Colonic mucosa (tissue), 4 donors: ENCODE measurements around the gene UBR2. TPM values are rescaled to one million over a fixed set of nuclear protein-coding genes. Genes with fewer than 3 reads are reported as not detected.
"Not testable (repeated sequence)": the region's sequence is repeated elsewhere in the genome, so short reads cannot be mapped to it uniquely, and the experiment has no call there.

Experiments
- DNase-seq: peaks from one replicate; pipeline ENCODE4 v3.0.0-alpha.2; 2020
- H3K27ac ChIP-seq: fragments of 200-600 bp; one replicate; pipeline ENCODE4 v1.8.0; 2021
- H3K27me3 ChIP-seq: fragments of 200-600 bp; one replicate; pipeline ENCODE4 v1.8.0; 2021
- H3K36me3 ChIP-seq: fragments of 200-600 bp; one replicate; pipeline ENCODE4 v1.8.0; 2021
- H3K4me1 ChIP-seq: fragments of 200-600 bp; one replicate; pipeline ENCODE4 v1.8.0; 2021; ENCODE audit warnings: mild to moderate bottlenecking
- H3K4me3 ChIP-seq: fragments of 200-600 bp; one replicate; pipeline ENCODE4 v1.8.0; 2021
- H3K9ac ChIP-seq, 2 donors: one replicate each; pipeline ENCODE4 v1.7.0; 2013; ENCODE audit warnings: control low read depth in 2 of 2, low read depth in 2 of 2, low read length in 2 of 2
- H3K9me3 ChIP-seq: fragments of 200-600 bp; one replicate; pipeline ENCODE4 v1.8.0; 2021
- intact Hi-C: fragments of 100-400 bp; cut with DNase I; formaldehyde crosslinking; loops from one replicate; pipeline ENCODE4 v1.14.1; 2022
- total RNA-seq, 2 donors: library from RNA; stranded (reverse); fragmentation: NEBNext Ultra II Directional in 1 of 2; extraction: Animal tissue kit (Norgen Biotek cat#: 25700) in 1 of 2; gene quantifications; one replicate each; pipeline ENCODE4 v1.2.1, GENCODE V29; 2021
- TF ChIP-seq, protein P1 (sequence below): fragments of 200-600 bp; IDR thresholded peaks from one replicate; pipeline ENCODE4 v1.8.0; 2022; ENCODE audit warnings: antibody characterized with exemption, mild to moderate bottlenecking
- donor health status: healthy.
- donor health status: DM: no; HTN: no; CAD: no.
- donor health status: DM: no; HTN: no; CAD: no.

Gene UBR2
- total RNA-seq, 2 donors from 2014 or later: 33.0 to 42.3 TPM

DNA sequence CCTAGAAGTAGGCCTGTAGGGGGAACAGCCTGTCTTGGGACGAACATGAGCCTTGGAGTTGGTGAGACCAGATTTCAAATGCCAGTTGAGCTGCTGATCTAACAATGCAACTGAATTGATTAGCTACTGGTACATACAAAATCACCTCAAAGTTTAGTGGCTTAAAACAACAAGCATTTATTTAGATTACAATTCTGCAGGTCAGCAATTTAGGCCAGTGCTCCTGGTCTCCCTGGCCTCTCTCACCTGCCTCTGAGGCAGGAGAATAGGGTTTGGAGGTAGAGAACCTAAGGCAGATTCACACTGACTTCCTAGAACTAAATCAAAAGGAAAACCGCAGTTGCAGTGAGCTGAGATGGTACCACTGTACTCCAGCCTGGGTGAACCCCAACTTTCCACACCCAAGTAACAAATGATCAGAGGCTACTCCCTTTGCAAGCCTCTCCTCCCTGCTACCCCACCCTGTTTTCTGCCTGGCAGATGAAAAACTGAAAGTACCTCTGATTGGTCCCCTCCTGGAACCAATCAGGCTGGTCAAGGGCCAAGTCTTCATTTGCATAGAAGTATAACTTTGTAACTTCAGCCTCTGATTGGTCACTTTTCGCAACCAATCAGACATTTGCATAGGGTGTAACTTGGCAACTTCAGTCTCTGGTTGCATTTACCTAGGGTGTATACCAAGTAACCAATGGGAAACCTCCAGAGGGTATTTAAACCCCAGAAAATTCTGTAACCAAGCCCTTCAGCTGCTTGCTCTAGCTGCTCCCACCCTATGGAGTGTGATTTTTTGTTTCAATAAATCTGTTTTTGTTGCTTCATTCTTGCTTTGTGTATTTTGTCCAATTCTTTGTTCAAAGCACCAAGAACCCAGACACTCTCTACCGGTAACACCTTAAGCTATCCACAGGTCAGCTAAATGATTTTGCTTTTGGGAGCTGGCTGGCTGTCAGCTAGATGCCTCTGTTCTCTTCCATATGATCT, 8.1 kb upstream of the UBR2 start:
- Histone ChIP-seq H3K9me3 (no peaks in the 10 kb centered on the region), H3K4me1 (no peaks in the 10 kb centered on the region), H3K27ac (peak overlapping the region; percentile 94), H3K9ac (peak overlapping the region; percentile 16 to 63), H3K4me3 (no peak overlapping the region), H3K27me3 (no peaks in the 10 kb centered on the region), H3K36me3 (no peaks in the 10 kb centered on the region)
- intact Hi-C loops: no loop called here
- TF ChIP-seq, protein P1, sequence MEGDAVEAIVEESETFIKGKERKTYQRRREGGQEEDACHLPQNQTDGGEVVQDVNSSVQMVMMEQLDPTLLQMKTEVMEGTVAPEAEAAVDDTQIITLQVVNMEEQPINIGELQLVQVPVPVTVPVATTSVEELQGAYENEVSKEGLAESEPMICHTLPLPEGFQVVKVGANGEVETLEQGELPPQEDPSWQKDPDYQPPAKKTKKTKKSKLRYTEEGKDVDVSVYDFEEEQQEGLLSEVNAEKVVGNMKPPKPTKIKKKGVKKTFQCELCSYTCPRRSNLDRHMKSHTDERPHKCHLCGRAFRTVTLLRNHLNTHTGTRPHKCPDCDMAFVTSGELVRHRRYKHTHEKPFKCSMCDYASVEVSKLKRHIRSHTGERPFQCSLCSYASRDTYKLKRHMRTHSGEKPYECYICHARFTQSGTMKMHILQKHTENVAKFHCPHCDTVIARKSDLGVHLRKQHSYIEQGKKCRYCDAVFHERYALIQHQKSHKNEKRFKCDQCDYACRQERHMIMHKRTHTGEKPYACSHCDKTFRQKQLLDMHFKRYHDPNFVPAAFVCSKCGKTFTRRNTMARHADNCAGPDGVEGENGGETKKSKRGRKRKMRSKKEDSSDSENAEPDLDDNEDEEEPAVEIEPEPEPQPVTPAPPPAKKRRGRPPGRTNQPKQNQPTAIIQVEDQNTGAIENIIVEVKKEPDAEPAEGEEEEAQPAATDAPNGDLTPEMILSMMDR: no peak
- DNase-seq: peak; percentile 88

DNA sequence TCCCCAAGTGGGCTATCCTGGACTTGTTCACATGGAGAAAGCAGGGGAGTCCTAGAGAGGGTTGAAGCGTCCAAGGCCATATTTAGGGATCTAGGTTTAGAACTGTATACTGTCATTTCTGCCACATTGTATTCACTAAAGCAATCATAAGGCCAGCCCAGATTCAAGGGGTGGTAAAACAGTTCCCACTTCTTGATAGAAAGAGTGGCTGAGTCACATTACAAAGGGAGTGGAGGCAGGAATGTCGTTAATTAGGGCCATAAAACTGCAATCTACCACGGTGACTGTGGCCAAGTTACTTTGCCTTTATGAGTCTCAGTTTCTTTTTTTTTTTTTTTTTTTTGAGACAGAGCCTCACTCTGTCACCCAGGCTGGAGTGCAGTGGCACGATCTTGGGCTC, 7.4 kb upstream of the UBR2 start:
- Histone ChIP-seq H3K27ac (peak overlapping the region; percentile 94), H3K9me3 (no peaks in the 10 kb centered on the region), H3K27me3 (no peaks in the 10 kb centered on the region), H3K9ac (peak overlapping the region; percentile 16 to 63), H3K4me3 (no peak overlapping the region), H3K4me1 (no peaks in the 10 kb centered on the region), H3K36me3 (no peaks in the 10 kb centered on the region)
- intact Hi-C loops: no loop called here
- peak; percentile 74 for DNase-seq
- TF ChIP-seq, protein P1: no peak

DNA sequence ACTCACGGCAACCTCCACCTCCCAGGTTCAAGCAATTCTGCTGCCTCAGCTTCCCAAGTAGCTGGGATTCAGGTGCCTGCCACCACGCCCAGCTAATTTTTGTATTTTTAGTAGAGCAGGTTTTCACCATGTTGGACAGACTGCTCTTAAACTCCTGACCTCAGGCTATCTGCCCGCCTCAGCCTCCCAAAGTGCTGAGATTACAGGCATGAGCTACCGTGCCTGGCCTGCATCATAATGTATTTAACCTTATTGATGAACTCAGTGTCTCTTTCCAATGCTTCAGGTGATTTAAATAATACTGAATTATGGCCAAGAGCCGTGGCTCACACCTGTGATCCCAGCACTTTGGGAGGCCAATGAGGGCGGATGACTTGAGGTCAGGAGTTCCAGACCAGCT, 4.6 kb upstream of the UBR2 start:
- H3K9ac ChIP-seq, H3K4me1 ChIP-seq, H3K27me3 ChIP-seq, intact Hi-C loops, DNase-seq, H3K9me3 ChIP-seq, H3K27ac ChIP-seq, H3K4me3 ChIP-seq, H3K36me3 ChIP-seq: not testable (repeated sequence)

DNA sequence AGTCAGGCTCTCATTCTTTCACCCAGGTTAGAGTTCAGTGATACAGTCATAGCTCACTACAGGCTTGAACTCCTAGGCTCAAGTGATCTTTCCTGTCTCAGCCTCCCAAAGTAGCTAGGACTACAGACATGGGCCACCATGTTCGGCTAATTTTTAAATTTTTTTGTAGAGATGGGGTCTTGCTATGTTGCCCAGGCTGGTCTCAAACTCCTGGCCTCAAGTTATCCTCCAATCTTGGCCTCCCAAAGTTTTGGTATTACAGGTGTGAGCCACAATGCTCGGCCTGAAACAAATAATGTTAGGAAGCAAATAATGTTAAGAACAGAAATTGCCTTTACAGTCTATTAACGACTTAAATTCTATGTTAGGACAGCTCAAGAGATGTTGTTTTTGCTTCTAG, 1.8 kb upstream of the UBR2 start:
- no peak overlapping the region for H3K9ac ChIP-seq
- no peaks in the 10 kb centered on the region for H3K9me3 ChIP-seq
- TF ChIP-seq, protein P1: no peak
- H3K4me1 ChIP-seq: no peaks in the 10 kb centered on the region
- no peak for DNase-seq
- intact Hi-C loops: no loop called here
- no peaks in the 10 kb centered on the region for H3K27me3 ChIP-seq
- H3K4me3 ChIP-seq: no peak overlapping the region
- H3K36me3 ChIP-seq: no peaks in the 10 kb centered on the region
- no peak overlapping the region for H3K27ac ChIP-seq

DNA sequence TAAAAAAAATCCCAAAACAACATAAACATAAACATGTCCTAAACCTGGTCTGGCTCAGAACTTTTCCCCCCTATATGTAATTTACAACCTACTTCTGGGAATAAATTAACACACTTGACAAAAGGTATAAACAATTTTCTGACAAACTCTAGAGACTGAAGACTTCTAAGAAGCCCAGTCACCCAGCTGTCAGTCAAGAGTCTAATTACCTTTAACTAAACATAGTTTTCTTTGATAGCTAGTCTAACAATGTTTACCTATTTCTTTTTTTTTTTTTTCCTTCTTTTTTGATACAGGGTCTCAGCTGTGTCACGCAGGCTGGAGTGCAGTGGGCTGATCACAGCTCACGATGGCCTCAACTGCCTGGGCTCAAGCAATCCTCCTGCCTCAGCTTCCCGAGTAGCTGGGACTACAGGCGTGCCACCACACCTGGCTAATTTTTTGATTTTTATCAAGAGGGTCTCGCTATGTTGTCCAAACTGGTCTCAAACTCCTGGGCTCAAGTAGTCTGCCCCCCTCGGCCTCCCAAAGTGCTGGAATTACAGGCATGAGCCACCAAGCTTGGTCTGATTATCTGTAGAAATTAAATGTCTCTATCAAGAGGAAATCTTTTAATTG, 932 bp upstream of the UBR2 start:
- Histone ChIP-seq H3K4me1 (no peaks in the 10 kb centered on the region), H3K36me3 (no peaks in the 10 kb centered on the region), H3K9me3 (no peaks in the 10 kb centered on the region), H3K27ac (no peak overlapping the region), H3K9ac (no peak overlapping the region), H3K27me3 (no peaks in the 10 kb centered on the region), H3K4me3 (no peak overlapping the region)
- TF ChIP-seq, protein P1: no peak
- no peak for DNase-seq
- intact Hi-C loops: no loop called here

DNA sequence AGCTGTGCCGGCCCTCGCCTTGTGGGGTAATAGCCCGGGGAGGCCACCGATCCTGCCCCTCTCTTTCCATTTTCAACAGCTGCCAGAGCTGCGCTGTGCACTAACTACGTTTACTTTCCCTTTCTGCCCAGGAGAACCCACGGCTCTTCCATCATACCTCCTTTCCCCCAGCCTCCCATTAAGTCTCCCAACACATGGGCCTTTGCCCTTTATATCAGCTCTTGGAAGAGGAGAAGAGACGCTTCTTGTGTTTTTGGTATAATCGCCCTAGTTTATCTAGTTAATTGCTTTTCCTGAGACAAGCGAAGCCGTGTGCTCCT, 637 bp downstream of the UBR2 start:
- intact Hi-C loops: no loop called here
- H3K36me3 ChIP-seq: no peaks in the 10 kb centered on the region
- TF ChIP-seq, protein P1: no peak
- peak overlapping the region; percentile 93 for H3K27ac ChIP-seq
- peak overlapping the region; percentile 90 to 95 for H3K9ac ChIP-seq
- DNase-seq: no peak
- H3K9me3 ChIP-seq: no peaks in the 10 kb centered on the region
- H3K27me3 ChIP-seq: no peaks in the 10 kb centered on the region
- H3K4me3 ChIP-seq: peak overlapping the region; percentile 60
- no peaks in the 10 kb centered on the region for H3K4me1 ChIP-seq
